ENCODE data around the gene SLC12A9.
A peak's percentile ranks its signal among the peaks of the same experiment; 100 is the strongest.

DNA sequence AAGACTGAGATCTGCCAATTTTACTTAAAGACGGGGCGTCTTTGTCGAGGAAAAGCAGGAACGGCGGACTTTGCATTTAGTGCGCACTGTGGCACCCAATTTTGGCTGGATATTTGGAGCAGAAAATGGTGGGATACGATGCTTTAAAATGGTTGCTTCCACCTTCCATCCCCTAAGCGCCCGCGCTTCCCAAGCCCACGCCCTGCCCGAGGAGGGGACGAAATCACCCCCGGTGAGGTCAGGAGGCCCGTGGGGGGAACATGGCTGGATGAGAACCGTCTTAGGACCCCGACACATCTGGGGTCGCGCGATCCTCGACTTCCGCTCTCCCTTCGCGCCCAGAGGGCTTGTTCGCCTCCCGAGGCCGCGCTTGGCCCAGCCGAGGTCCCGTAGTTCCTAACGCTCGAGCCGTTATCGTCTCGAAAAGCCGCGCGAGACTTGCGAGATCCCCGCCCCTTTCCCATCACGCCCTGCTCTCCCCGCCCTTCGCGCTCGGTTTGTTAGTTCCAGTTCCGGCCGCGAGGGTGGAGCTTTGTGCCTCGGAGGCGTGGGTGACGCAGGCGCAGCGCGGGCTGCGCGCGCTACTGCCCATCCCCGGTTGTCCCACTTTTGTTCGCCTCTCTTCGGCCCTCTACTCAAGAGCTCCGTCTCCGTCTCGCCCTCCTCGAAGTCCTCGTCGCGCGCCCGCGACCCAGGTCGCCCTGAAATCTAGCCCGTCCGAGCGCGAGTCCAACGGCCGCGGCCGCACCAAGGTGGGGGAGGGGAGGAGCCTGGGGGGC, 22.3 kb downstream of the SLC12A9 start, which contains the start of gene SRRT:
- TF ChIP-seq, protein P1, sequence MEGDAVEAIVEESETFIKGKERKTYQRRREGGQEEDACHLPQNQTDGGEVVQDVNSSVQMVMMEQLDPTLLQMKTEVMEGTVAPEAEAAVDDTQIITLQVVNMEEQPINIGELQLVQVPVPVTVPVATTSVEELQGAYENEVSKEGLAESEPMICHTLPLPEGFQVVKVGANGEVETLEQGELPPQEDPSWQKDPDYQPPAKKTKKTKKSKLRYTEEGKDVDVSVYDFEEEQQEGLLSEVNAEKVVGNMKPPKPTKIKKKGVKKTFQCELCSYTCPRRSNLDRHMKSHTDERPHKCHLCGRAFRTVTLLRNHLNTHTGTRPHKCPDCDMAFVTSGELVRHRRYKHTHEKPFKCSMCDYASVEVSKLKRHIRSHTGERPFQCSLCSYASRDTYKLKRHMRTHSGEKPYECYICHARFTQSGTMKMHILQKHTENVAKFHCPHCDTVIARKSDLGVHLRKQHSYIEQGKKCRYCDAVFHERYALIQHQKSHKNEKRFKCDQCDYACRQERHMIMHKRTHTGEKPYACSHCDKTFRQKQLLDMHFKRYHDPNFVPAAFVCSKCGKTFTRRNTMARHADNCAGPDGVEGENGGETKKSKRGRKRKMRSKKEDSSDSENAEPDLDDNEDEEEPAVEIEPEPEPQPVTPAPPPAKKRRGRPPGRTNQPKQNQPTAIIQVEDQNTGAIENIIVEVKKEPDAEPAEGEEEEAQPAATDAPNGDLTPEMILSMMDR (IDR thresholded peaks at IDR 0.05; ENCODE audit: borderline replicate concordance, extremely low read depth, low read length, poor library complexity, severe bottlenecking): peak; percentile 26
- no peak for TF ChIP-seq EZH2 (IDR thresholded peaks at IDR 0.05; ENCODE audit: borderline replicate concordance, low read depth, low read length, severe bottlenecking)

Data from DND-41 (cell line).